Duodenal mucosa (tissue), 2 donors: Measurements from ENCODE around the gene ATF1.
"Not testable (repeated sequence)": the region's sequence is repeated elsewhere in the genome, so short reads cannot be mapped to it uniquely, and the experiment has no call there.

ENCODE experiments used
- H3K27ac ChIP-seq: one replicate; pipeline ENCODE4 v1.7.0; 2013; ENCODE audit warnings: low read depth, low read length
- H3K27me3 ChIP-seq, 2 donors: one replicate each; pipeline ENCODE4 v1.7.0; 2013; ENCODE audit warnings: low read length in 2 of 2, control low read depth in 1 of 2; ENCODE audit not compliant: insufficient read depth in 2 of 2, control insufficient read depth in 1 of 2
- H3K36me3 ChIP-seq, 2 donors: one replicate each; pipeline ENCODE4 v1.7.0; 2013; ENCODE audit warnings: low read length in 2 of 2, control low read depth in 1 of 2; ENCODE audit not compliant: insufficient read depth in 2 of 2, control insufficient read depth in 1 of 2
- H3K4me1 ChIP-seq, 2 donors: one replicate each; pipeline ENCODE4 v1.7.0; 2013; ENCODE audit warnings: low read length in 2 of 2, control low read depth in 1 of 2; ENCODE audit not compliant: insufficient read depth in 2 of 2, control insufficient read depth in 1 of 2
- H3K4me3 ChIP-seq, 2 donors: one replicate each; pipeline ENCODE4 v1.7.0; 2013; ENCODE audit warnings: low read length in 2 of 2, low read depth in 1 of 2
- H3K9ac ChIP-seq, 2 donors: one replicate each; pipeline ENCODE4 v1.7.0; 2013; ENCODE audit warnings: low read length in 2 of 2, low read depth in 1 of 2
- H3K9me3 ChIP-seq, 2 donors: one replicate each; pipeline ENCODE4 v1.7.0; 2013; ENCODE audit warnings: low read length in 2 of 2, control low read depth in 1 of 2; ENCODE audit not compliant: control insufficient read depth in 1 of 2

The ATF1 gene

GRCh38 chr12:50845021-50845647 is 81.2 kb downstream of the ATF1 start:
- H3K4me3 ChIP-seq, result no peak overlapping the region
- no peak overlapping the region for H3K27ac ChIP-seq
- H3K9me3 ChIP-seq, result no peaks in the 10 kb centered on the region
- peaks cover 0 to 5% of the 10 kb centered on the region in 2 donors for H3K4me1 ChIP-seq
- no peak overlapping the region for H3K9ac ChIP-seq
- no peaks in the 10 kb centered on the region for H3K36me3 ChIP-seq
- peaks cover 0 to 2% of the 10 kb centered on the region in 2 donors for H3K27me3 ChIP-seq

- Histone ChIP-seq H3K27me3 (peaks cover 0 to 4% of the 10 kb centered on the region in 2 donors), H3K9me3 (no peaks in the 10 kb centered on the region), H3K9ac (no peak overlapping the region), H3K27ac (no peak overlapping the region), H3K36me3 (no peaks in the 10 kb centered on the region), H3K4me3 (no peak overlapping the region), H3K4me1 (no peaks in the 10 kb centered on the region)
Observed at GRCh38 chr12:50848963-50849362, 85.1 kb downstream of the ATF1 start.

DNA sequence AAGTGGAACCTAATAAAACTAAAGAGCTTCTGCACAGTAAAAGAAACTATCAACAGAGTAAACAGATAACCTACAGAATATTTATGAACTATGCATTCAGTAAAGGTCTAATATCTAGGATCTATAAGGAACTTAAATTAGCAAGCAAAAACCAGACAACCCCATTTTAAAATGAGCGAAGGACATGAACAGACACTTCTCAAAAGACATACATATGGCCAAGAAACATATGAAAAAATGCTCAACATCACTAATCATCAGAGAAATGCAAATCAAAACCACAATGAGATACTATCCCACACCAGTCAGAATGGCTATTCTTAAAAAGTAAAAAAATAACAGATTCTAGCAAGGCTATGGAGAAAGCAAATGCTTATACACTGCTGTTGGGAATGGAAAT is 91.3 kb downstream of the ATF1 start:
- not testable (repeated sequence) for H3K27me3 ChIP-seq, H3K9me3 ChIP-seq, H3K27ac ChIP-seq, H3K36me3 ChIP-seq, H3K4me3 ChIP-seq, H3K4me1 ChIP-seq, H3K9ac ChIP-seq

DNA sequence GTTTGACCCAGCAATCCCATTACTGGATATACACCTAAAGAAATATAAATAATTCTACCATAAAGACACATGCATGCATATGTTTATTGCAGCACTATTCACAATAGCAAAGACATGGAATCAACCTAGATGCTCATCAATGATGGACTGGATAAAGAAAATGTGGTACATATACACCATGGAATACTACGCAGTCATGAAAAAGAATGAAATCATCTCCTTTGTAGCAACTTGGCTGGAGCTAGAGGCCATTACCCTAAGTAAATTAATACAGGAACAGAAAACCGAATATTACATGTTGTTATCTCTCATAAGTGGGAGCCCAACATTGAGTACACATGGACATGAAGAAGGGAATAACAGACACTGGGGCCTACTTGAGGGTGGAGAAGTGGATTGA is 91.8 kb downstream of the ATF1 start:
- H3K27me3 ChIP-seq, H3K27ac ChIP-seq, H3K9me3 ChIP-seq, H3K9ac ChIP-seq, H3K4me3 ChIP-seq, H3K36me3 ChIP-seq, H3K4me1 ChIP-seq: not testable (repeated sequence)

- Histone ChIP-seq H3K4me3 (no peak overlapping the region), H3K9ac (no peak overlapping the region), H3K9me3 (peaks cover 0 to 4% of the 10 kb centered on the region in 2 donors), H3K27ac (no peak overlapping the region), H3K4me1 (no peaks in the 10 kb centered on the region), H3K27me3 (no peaks in the 10 kb centered on the region), H3K36me3 (no peaks in the 10 kb centered on the region)
Observed at GRCh38 chr12:50859621-50860310, 95.9 kb downstream of the ATF1 start.

DNA sequence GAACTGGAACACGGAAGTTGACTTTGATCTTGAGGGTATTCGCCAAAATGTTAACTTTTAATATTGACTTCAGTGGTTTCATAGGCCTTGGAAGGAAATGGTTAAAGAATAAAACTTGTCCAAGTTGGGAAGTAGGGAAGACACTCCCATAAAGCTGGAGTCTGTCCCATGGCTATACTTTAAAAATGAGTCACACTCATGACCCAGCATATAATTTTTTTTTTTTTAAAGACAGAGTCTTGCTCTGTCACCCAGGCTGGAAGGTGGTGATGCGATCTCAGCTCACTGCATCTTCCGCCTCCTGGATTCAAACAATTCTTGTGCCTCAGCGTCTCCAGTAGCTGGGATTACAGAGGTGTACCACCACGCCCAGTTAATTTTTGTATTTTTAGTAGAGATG is 98.4 kb downstream of the ATF1 start:
- no peaks in the 10 kb centered on the region for H3K4me1 ChIP-seq
- no peak overlapping the region for H3K4me3 ChIP-seq
- no peaks in the 10 kb centered on the region for H3K27me3 ChIP-seq
- no peaks in the 10 kb centered on the region for H3K36me3 ChIP-seq
- no peak overlapping the region for H3K9ac ChIP-seq
- H3K9me3 ChIP-seq, result no peaks in the 10 kb centered on the region
- H3K27ac ChIP-seq, result no peak overlapping the region

GRCh38 chr12:50865266-50865665 is 101.4 kb downstream of the ATF1 start:
- Histone ChIP-seq H3K9ac (no peak overlapping the region), H3K27me3 (no peaks in the 10 kb centered on the region), H3K4me3 (no peak overlapping the region), H3K27ac (no peak overlapping the region), H3K36me3 (no peaks in the 10 kb centered on the region), H3K9me3 (no peaks in the 10 kb centered on the region), H3K4me1 (no peaks in the 10 kb centered on the region)

DNA sequence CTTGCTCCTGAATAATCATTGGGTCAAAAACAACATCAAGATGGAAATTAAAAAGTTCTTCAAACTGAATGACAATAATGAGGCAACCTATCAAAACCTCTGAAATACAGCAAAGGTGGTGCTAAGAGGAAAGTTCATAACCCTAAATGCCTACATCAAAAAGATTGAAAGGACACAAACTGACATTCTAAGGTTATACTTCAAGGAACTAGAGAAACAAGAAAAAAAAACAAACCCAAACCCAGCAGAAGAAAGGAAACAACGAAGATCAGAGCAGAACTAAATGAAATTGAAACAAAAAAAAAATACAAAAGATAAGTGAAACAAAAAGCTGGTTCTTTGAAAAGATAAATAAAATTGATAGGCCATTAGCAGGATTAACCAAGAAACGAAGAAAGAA is 105.0 kb downstream of the ATF1 start:
- not testable (repeated sequence) for H3K4me1 ChIP-seq, H3K9me3 ChIP-seq, H3K36me3 ChIP-seq, H3K27ac ChIP-seq, H3K9ac ChIP-seq, H3K4me3 ChIP-seq, H3K27me3 ChIP-seq
